T-helper 2 cell treated with Interferon-gamma antibody and Interleukin-4, amounts not matched to agents 5 μg/mL and 100 μg/mL, for 36 hours (primary cell): ENCODE measurements around the gene PITPNM2.

Source experiments
- DNase-seq: peaks from one replicate; pipeline ENCODE4 v3.0.0; 2021; ENCODE audit warnings: low spot score
- H3K27ac Mint-ChIP-seq: one replicate; pipeline ENCODE4 v1.8.0; 2021; ENCODE audit warnings: mild to moderate bottlenecking, mixed read lengths
- H3K27me3 Mint-ChIP-seq: one replicate; pipeline ENCODE4 v1.8.0; 2021; ENCODE audit warnings: low read depth, mixed read lengths
- H3K36me3 Mint-ChIP-seq: one replicate; pipeline ENCODE4 v1.8.0; 2021; ENCODE audit warnings: low read depth, mixed read lengths
- H3K4me1 Mint-ChIP-seq: one replicate; pipeline ENCODE4 v1.8.0; 2021; ENCODE audit warnings: low read depth, mixed read lengths
- H3K4me3 Mint-ChIP-seq: one replicate; pipeline ENCODE4 v1.8.0; 2022; ENCODE audit warnings: mild to moderate bottlenecking, moderate library complexity, mixed read lengths
- H3K9me3 Mint-ChIP-seq: one replicate; pipeline ENCODE4 v1.8.0; 2021; ENCODE audit warnings: mixed read lengths

Gene PITPNM2

DNA sequence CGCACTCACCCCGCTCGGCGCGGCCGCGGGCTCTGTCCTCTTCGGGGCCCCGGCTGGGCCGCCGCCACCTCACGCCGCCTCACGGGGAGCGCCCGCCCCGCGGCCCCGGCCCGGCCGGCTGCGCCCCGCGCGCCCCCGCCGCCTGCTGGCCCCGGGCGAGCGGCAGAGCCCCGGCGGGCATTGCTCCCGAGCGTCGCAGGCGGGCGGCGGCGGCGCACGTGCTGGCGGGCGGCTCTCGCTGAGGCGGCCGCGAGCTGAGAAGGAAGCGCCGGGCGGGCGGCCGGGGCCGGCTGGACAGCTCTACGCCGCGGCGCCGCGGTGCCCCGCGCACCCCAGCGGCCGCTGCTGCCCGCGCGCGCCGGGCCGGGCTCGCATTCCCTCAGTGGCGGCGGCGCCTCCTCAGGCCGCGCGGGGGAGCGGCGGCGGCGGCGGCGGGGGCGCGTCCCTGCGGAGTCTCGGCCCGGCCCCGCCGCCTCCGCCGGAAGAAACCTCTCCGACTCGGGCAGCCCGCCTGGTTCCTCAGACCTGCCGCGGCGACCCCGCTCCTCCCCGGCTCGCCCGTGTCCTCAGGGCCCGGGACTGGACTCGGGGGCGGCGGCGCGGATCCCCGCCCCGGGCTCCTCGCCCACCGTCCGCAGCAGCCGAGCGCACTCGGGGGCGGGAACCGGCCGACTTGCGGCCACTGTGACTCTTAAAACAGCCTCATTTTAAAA lies at the start of gene PITPNM2:
PITPNM2 (minus strand) TSS at position 347 of the 713 bp plus-strand sequence. CDS start 116,500 bp downstream, outside the sequence.
- peaks cover 22% of the 10 kb centered on the region for H3K27me3 Mint-ChIP-seq
- peaks cover 15% of the 10 kb centered on the region for H3K36me3 Mint-ChIP-seq
- H3K4me1 Mint-ChIP-seq, result peaks cover 24% of the 10 kb centered on the region
- H3K9me3 Mint-ChIP-seq, result no peaks in the 10 kb centered on the region
- peak within 1 kb of the TSS; percentile 84 for H3K4me3 Mint-ChIP-seq
- peak within 1 kb of the TSS; percentile 83 for H3K27ac Mint-ChIP-seq
- DNase-seq, result peak; percentile 60

DNA sequence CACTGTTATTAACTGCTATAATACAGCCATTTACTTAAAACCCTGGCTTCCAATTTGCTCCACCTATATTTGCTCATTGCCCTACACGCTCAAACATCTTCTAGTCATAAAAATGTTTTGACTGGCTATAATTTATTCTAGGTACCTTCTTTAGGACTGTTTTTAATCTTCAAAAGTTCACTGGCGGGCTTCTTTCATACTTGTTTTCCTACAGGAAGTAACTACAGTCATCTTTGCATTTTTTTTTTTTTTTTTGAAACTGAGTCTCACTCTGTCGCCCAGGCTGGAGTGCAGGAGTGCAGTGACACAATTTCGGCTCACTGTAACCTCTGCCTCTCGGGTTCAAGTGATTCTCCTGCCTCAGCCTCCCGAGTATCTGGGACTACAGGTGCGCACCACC lies 49.5 kb upstream of the PITPNM2 start:
- Mint-ChIP-seq H3K4me3 (no peak overlapping the region), H3K9me3 (no peaks in the 10 kb centered on the region), H3K4me1 (peaks cover 12% of the 10 kb centered on the region), H3K36me3 (peaks cover 63% of the 10 kb centered on the region), H3K27me3 (no peaks in the 10 kb centered on the region), H3K27ac (peak overlapping the region; percentile 68)
- DNase-seq, result no peak

GRCh38 chr12:123199936-123200335 lies 49.0 kb upstream of the PITPNM2 start:
- Mint-ChIP-seq H3K27me3 (no peaks in the 10 kb centered on the region), H3K4me3 (no peak overlapping the region), H3K27ac (peak overlapping the region; percentile 68), H3K9me3 (no peaks in the 10 kb centered on the region), H3K4me1 (peaks cover 12% of the 10 kb centered on the region), H3K36me3 (peaks cover 65% of the 10 kb centered on the region)
- no peak for DNase-seq

DNA sequence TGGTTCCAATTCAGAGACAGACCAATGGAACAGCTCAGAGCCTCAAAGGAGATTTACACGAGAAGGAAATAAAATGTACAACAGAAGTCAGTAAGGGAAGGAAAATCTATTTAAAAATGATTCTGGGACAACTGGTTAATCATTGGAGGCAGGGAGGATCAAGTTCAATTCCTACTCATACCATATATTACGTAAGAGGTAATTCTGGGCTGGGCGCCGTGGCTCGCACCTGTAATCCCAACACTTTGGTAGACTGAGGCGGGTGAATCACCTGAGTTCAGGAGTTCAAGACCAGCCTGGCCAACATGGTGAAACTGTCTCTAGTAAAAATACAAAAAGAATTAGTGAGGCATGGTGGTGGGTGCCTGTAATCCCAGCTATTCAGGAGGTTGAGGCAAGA lies 36.7 kb upstream of the PITPNM2 start:
- H3K27ac Mint-ChIP-seq, result no peak overlapping the region

DNA sequence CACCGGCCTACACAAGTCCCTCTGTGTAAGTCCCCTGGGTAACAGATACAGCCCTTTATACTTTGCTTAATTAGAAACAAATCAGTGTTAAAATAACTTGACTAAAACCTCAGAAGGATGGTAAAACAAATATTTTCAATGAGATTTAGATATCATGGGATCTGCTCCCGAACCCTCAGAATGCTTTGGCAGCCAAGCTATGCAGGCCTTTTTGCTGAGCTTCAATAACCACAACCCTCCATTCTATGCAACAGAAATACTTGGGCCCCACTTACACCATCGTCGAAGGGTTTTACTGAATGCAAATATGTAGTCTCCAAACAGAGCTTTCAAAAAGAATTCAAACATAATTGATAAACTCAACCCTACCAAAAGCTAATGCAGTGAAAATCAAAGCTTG lies 29.3 kb upstream of the PITPNM2 start:
- no peaks in the 10 kb centered on the region for H3K27me3 Mint-ChIP-seq
- H3K4me1 Mint-ChIP-seq, result peaks cover 3% of the 10 kb centered on the region
- peaks cover 52% of the 10 kb centered on the region for H3K36me3 Mint-ChIP-seq
- no peak overlapping the region for H3K27ac Mint-ChIP-seq
- no peak for DNase-seq
- no peaks in the 10 kb centered on the region for H3K9me3 Mint-ChIP-seq
- no peak overlapping the region for H3K4me3 Mint-ChIP-seq

More for the DNA sequence above, 36.7 kb upstream of the PITPNM2 start:
- Mint-ChIP-seq H3K4me1 (peaks cover 2% of the 10 kb centered on the region), H3K9me3 (no peaks in the 10 kb centered on the region), H3K36me3 (peaks cover 48% of the 10 kb centered on the region), H3K27me3 (no peaks in the 10 kb centered on the region), H3K4me3 (no peak overlapping the region)
- no peak for DNase-seq

DNA sequence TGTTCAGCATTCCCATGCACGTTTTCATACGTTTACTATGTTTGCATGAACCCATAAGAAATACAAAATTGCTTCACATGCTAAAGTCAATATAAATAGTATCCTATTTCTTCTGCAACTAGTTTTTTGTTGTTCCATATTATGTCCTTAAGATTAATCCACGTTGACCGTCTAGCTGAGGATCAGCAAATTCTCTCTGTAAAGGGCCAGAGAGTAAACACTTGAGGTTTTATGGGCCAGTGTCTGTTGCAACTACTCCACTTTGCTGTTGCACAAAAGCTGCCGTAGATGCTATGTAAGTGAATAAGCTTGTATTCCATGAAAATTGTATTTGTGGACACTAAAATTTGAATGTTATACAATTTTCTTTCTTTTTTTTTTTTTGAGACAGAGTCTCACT lies 21.1 kb upstream of the PITPNM2 start:
- no peak for DNase-seq
- Mint-ChIP-seq H3K9me3 (no peaks in the 10 kb centered on the region), H3K36me3 (peaks cover 30% of the 10 kb centered on the region), H3K4me1 (peaks cover 4% of the 10 kb centered on the region), H3K4me3 (no peak overlapping the region), H3K27me3 (no peaks in the 10 kb centered on the region), H3K27ac (no peak overlapping the region)

DNA sequence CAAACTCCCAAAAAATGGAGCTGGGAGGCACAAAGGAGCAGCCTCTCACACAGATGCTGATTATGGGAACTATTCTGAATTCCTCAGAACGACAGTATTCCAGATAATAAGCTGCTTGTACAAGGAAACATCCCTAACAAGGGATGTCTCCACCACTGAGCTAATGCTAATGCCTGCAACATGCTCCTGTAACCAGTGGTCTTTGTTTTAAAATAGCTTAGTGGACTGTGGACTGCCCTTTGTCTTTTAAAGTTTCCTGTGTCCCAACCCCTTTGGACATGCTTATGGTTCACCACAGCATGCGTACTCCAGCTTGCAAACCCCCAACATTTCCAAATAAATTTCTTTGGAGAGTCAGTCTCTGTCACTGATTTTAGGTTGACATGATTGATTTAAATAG lies 16.4 kb upstream of the PITPNM2 start:
- Mint-ChIP-seq H3K27ac (no peak overlapping the region), H3K4me3 (no peak overlapping the region), H3K36me3 (peaks cover 41% of the 10 kb centered on the region), H3K9me3 (no peaks in the 10 kb centered on the region), H3K4me1 (peaks cover 4% of the 10 kb centered on the region), H3K27me3 (no peaks in the 10 kb centered on the region)
- DNase-seq, result no peak

- no peak overlapping the region for H3K27ac Mint-ChIP-seq
- H3K36me3 Mint-ChIP-seq, result peaks cover 46% of the 10 kb centered on the region
- DNase-seq, result no peak
- H3K4me3 Mint-ChIP-seq, result no peak overlapping the region
- no peaks in the 10 kb centered on the region for H3K9me3 Mint-ChIP-seq
- H3K4me1 Mint-ChIP-seq, result peaks cover 2% of the 10 kb centered on the region
- no peaks in the 10 kb centered on the region for H3K27me3 Mint-ChIP-seq
Measured at GRCh38 chr12:123165537-123165936, 14.6 kb upstream of the PITPNM2 start.

- Mint-ChIP-seq H3K4me3 (no peak overlapping the region), H3K27ac (no peak overlapping the region), H3K27me3 (no peaks in the 10 kb centered on the region), H3K36me3 (peaks cover 48% of the 10 kb centered on the region), H3K9me3 (no peaks in the 10 kb centered on the region), H3K4me1 (peaks cover 2% of the 10 kb centered on the region)
- DNase-seq, result no peak
Measured at GRCh38 chr12:123164710-123165261, 13.9 kb upstream of the PITPNM2 start.

GRCh38 chr12:123164222-123164621 lies 13.3 kb upstream of the PITPNM2 start:
- no peaks in the 10 kb centered on the region for H3K27me3 Mint-ChIP-seq
- H3K9me3 Mint-ChIP-seq, result no peaks in the 10 kb centered on the region
- H3K4me3 Mint-ChIP-seq, result no peak overlapping the region
- H3K36me3 Mint-ChIP-seq, result peaks cover 48% of the 10 kb centered on the region
- H3K27ac Mint-ChIP-seq, result no peak overlapping the region
- no peak for DNase-seq
- peaks cover 2% of the 10 kb centered on the region for H3K4me1 Mint-ChIP-seq

DNA sequence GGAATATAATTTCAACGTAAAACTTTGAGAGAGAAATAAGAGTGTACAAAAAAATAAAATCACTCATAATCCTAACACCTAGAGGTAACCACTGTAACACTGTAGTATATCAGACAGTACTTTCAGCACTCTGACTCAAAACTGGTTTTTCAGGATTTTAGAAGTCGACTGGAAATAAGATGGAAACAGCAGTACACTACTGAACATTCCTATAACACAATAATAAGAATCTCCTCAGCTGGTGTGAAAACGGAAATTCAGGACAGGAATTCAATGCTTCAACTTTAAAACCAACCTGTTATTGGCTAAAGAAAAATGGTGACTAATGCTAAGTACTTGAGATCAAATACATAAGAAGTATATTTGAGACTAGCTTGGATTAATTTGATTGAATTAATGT lies 12.3 kb upstream of the PITPNM2 start:
- no peak overlapping the region for H3K4me3 Mint-ChIP-seq
- no peak overlapping the region for H3K27ac Mint-ChIP-seq
- H3K9me3 Mint-ChIP-seq, result no peaks in the 10 kb centered on the region
- no peaks in the 10 kb centered on the region for H3K4me1 Mint-ChIP-seq
- H3K36me3 Mint-ChIP-seq, result peaks cover 43% of the 10 kb centered on the region
- no peak for DNase-seq
- no peaks in the 10 kb centered on the region for H3K27me3 Mint-ChIP-seq

DNA sequence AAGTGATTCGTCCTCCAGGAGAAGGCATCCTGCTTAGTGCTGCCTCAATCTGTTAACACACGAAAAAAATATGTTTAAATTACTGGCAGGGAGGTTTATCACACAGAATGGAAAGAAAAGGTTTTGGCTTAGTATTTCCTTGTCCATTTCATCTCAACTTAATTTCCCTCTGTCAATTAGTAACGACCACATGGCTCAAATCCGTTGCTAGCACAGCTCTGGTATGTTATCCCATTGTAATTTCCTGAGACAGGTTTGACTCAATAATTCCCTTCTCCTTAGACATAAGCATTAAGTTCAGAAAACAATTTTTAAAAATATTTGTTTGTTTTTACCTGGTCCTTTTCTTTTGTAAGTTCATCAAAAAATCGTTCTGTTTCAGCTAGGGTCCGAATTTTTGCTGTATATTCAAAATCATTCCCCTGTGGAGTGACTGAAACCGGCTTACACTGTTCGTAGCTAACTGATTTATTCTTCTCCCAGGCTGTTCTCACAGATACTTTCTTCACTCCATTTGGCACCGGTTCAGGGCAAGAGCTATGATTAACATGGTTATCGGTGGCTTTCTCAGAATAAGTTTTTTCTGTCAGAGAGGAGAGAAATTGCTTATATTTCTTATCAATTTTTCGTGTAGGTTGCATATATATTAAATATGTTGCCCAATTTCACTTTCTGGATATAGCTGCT lies 10.1 kb upstream of the PITPNM2 start:
- DNase-seq, result no peak
- H3K36me3 Mint-ChIP-seq, result peaks cover 38% of the 10 kb centered on the region
- H3K4me1 Mint-ChIP-seq, result no peaks in the 10 kb centered on the region
- H3K27ac Mint-ChIP-seq, result no peak overlapping the region
- no peaks in the 10 kb centered on the region for H3K9me3 Mint-ChIP-seq
- H3K4me3 Mint-ChIP-seq, result no peak overlapping the region
- H3K27me3 Mint-ChIP-seq, result no peaks in the 10 kb centered on the region

DNA sequence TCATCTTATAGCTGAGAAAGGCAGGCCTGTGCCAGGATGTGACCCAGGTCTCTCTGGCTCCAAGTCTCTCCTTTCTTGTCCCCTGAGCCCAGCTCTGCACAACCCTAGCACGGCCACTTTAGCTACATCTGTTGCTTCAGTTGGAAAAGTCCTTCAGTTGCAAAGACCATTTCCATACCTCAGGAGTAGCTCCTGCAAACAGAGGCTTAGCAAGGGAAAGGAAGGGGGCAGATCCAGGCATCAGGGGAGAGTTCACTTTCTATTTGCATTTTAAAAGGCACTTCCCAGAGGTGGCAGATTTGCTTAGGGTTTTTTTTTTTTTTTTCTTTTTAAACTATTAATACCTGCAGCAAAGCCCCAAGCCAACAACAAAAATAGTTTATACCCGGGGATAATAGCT lies 3.0 kb upstream of the PITPNM2 start:
- peaks cover 17% of the 10 kb centered on the region for H3K36me3 Mint-ChIP-seq
- DNase-seq, result no peak
- H3K27ac Mint-ChIP-seq, result no peak overlapping the region
- peaks cover 10% of the 10 kb centered on the region for H3K27me3 Mint-ChIP-seq
- H3K4me1 Mint-ChIP-seq, result peaks cover 17% of the 10 kb centered on the region
- no peak overlapping the region for H3K4me3 Mint-ChIP-seq
- H3K9me3 Mint-ChIP-seq, result no peaks in the 10 kb centered on the region

- H3K4me1 Mint-ChIP-seq, result peaks cover 22% of the 10 kb centered on the region
- peaks cover 20% of the 10 kb centered on the region for H3K27me3 Mint-ChIP-seq
- no peaks in the 10 kb centered on the region for H3K9me3 Mint-ChIP-seq
- H3K27ac Mint-ChIP-seq, result no peak overlapping the region
- no peak for DNase-seq
- H3K36me3 Mint-ChIP-seq, result peaks cover 17% of the 10 kb centered on the region
- peak overlapping the region; percentile 58 for H3K4me3 Mint-ChIP-seq
Measured at GRCh38 chr12:123152833-123153232, 1.9 kb upstream of the PITPNM2 start.
